DMS153 (cell line): ENCODE results near the gene ST3GAL6.

Experiments
- DNase-seq: peaks from one replicate; lab custom pipeline; 2025; lab: John Stamatoyannopoulos, UW

ST3GAL6 gene

GRCh38 chr3:98777286-98777685 is 14.1 kb downstream of the ST3GAL6 start:
- DNase-seq: no peak

- DNase-seq: no peak
Observed at GRCh38 chr3:98777801-98778220, 14.7 kb downstream of the ST3GAL6 start.

GRCh38 chr3:98778383-98778782 is 15.2 kb downstream of the ST3GAL6 start:
- DNase-seq: no peak

- no peak for DNase-seq
Observed at GRCh38 chr3:98778852-98779413, 15.8 kb downstream of the ST3GAL6 start.

GRCh38 chr3:98779541-98780335 is 16.6 kb downstream of the ST3GAL6 start:
- no peak for DNase-seq

GRCh38 chr3:98780343-98780742 is 17.2 kb downstream of the ST3GAL6 start:
- no peak for DNase-seq

GRCh38 chr3:98782824-98783500 is 19.8 kb downstream of the ST3GAL6 start:
- DNase-seq: no peak

- DNase-seq: no peak
Observed at GRCh38 chr3:98784042-98784441, 20.9 kb downstream of the ST3GAL6 start.

- DNase-seq: no peak
Observed at GRCh38 chr3:98784666-98785600, 21.8 kb downstream of the ST3GAL6 start.

- no peak for DNase-seq
Observed at GRCh38 chr3:98786364-98787006, 23.3 kb downstream of the ST3GAL6 start.

GRCh38 chr3:98787181-98787580 is 24.0 kb downstream of the ST3GAL6 start:
- no peak for DNase-seq

GRCh38 chr3:98788651-98789050 is 25.5 kb downstream of the ST3GAL6 start:
- no peak for DNase-seq

- DNase-seq: no peak
Observed at GRCh38 chr3:98791341-98792325, 28.5 kb downstream of the ST3GAL6 start.

- no peak for DNase-seq
Observed at GRCh38 chr3:98793971-98794370, 30.8 kb downstream of the ST3GAL6 start.

GRCh38 chr3:98796334-98796733 is 33.2 kb downstream of the ST3GAL6 start:
- DNase-seq: no peak

GRCh38 chr3:98797905-98798304 is 34.8 kb downstream of the ST3GAL6 start:
- DNase-seq: no peak

- no peak for DNase-seq
Observed at GRCh38 chr3:98798820-98799219, 35.7 kb downstream of the ST3GAL6 start.

- no peak for DNase-seq
Observed at GRCh38 chr3:98799479-98799878, 36.3 kb downstream of the ST3GAL6 start.

- DNase-seq: no peak
Observed at GRCh38 chr3:98800401-98800800, 37.3 kb downstream of the ST3GAL6 start.

GRCh38 chr3:98801043-98801747 is 38.1 kb downstream of the ST3GAL6 start:
- no peak for DNase-seq
